H1 (cell line): Measurements from ENCODE around the gene ZRANB2. TPM values are rescaled to one million over a fixed set of nuclear protein-coding genes. Genes with fewer than 3 reads are reported as not detected.

Source experiments
- CTCF ChIA-PET: fragments of 300-600 bp; sonication (Branson Sonifier 250); formaldehyde crosslinking; loops from one replicate; lab custom pipeline; 2021; ENCODE audit not compliant: partially characterized antibody; lab: Charles Lee
- POLR2A ChIA-PET: fragments of 300-600 bp; sonication (Branson Sonifier 250); formaldehyde crosslinking; loops from one replicate; lab custom pipeline; 2021; ENCODE audit warnings: inconsistent platforms; ENCODE audit not compliant: partially characterized antibody; lab: Charles Lee
- DNase-seq, 2 experiments: peaks; one replicate each; pipeline versions ENCODE4 v3.0.0 to v3.0.0-alpha.2; 2010 to 2022; ENCODE audit warnings: low spot score in 2 of 2, low read depth in 1 of 2, mixed read lengths in 1 of 2
- FAIRE-seq: peaks from 2 replicates; lab custom pipeline; 2011; peaks lifted over from hg19 to GRCh38; lab: Jason Lieb, UNC
- H2AFZ ChIP-seq: 2 replicates; pipeline ENCODE4 v1.8.1; 2012; ENCODE audit warnings: low read length, inconsistent platforms
- H2AK5ac ChIP-seq: 2 replicates; pipeline ENCODE4 v1.6.1; 2013; ENCODE audit warnings: low read depth, low read length
- H2BK120ac ChIP-seq: replicated peaks from 2 replicates; pipeline ENCODE3; 2013; ENCODE audit warnings: low read depth, low read length, inconsistent platforms
- H2BK12ac ChIP-seq: 2 replicates; pipeline ENCODE4 v1.6.1; 2013; ENCODE audit warnings: low read depth, low read length
- H2BK15ac ChIP-seq: 2 replicates; pipeline ENCODE4 v1.6.1; 2013; ENCODE audit warnings: low read length
- H2BK20ac ChIP-seq: 2 replicates; pipeline ENCODE4 v1.6.1; 2013; ENCODE audit warnings: low read length
- H2BK5ac ChIP-seq: 2 replicates; pipeline ENCODE4 v1.6.1; 2013; ENCODE audit warnings: low read depth, low read length
- H3K14ac ChIP-seq: 2 replicates; pipeline ENCODE4 v1.6.1; 2013; ENCODE audit warnings: inconsistent platforms; ENCODE audit not compliant: insufficient read length
- H3K18ac ChIP-seq: 2 replicates; pipeline ENCODE4 v1.6.1; 2013; ENCODE audit warnings: low read length; ENCODE audit errors: extremely low read depth
- H3K23ac ChIP-seq: 2 replicates; pipeline ENCODE4 v1.6.1; 2013; ENCODE audit warnings: inconsistent platforms; ENCODE audit not compliant: insufficient read length
- H3K23me2 ChIP-seq: 2 replicates; pipeline ENCODE4 v1.6.1; 2013; ENCODE audit warnings: low read depth, low read length
- H3K27ac ChIP-seq: 2 replicates; pipeline ENCODE4 v1.6.1; 2011; ENCODE audit warnings: low read depth, low read length, inconsistent platforms
- H3K27me3 ChIP-seq, 4 experiments: replicated peaks in 1 of 4; 1 replicate in 1 of 4; 2 replicates in 3 of 4; pipeline versions ENCODE4 v1.6.1 to v1.8.1; 2011 to 2013; ENCODE audit warnings: low read length in 3 of 4, mild to moderate bottlenecking in 3 of 4, inconsistent platforms in 2 of 4, mixed read lengths in 2 of 4, moderate library complexity in 1 of 4; ENCODE audit not compliant: control insufficient read depth in 3 of 4, insufficient read depth in 3 of 4; ENCODE audit errors: extremely low read depth in 1 of 4
- H3K36me3 ChIP-seq, 4 experiments: 2 replicates each; pipeline versions ENCODE4 v1.6.1 to v1.8.1; 2011 to 2013; ENCODE audit warnings: mild to moderate bottlenecking in 4 of 4, low read length in 3 of 4, moderate library complexity in 2 of 4, control low read depth in 1 of 4, inconsistent platforms in 1 of 4; ENCODE audit not compliant: insufficient read depth in 4 of 4, control insufficient read depth in 2 of 4
- H3K4ac ChIP-seq: replicated peaks from 2 replicates; pipeline ENCODE3; 2013; ENCODE audit warnings: low read length, low read depth, mixed read lengths, inconsistent platforms; ENCODE audit not compliant: insufficient read length
- H3K4me1 ChIP-seq, 4 experiments: replicated peaks in 1 of 4; 1 replicate in 1 of 4; 2 replicates in 3 of 4; pipeline versions ENCODE4 v1.6.1 to v1.8.1; 2011 to 2013; ENCODE audit warnings: low read length in 3 of 4, inconsistent platforms in 2 of 4, mixed read lengths in 1 of 4; ENCODE audit not compliant: insufficient read depth in 4 of 4, control insufficient read depth in 3 of 4
- H3K4me2 ChIP-seq, 2 experiments: 2 replicates each; pipeline versions ENCODE4 v1.6.1 to v1.8.1; 2011 to 2013; ENCODE audit warnings: low read depth in 2 of 2, low read length in 2 of 2, control low read depth in 1 of 2, inconsistent platforms in 1 of 2, mild to moderate bottlenecking in 1 of 2; ENCODE audit not compliant: insufficient read depth in 1 of 2
- H3K4me3 ChIP-seq, 4 experiments: fragments of 200-600, 300-600 bp in 1 of 4; sonication (generic), shearing (Covaris generic), sonication (Bioruptor Twin) in 1 of 4; 2 replicates each; pipeline versions ENCODE4 v1.5.1 to v1.8.1; 2011 to 2016; ENCODE audit warnings: low read length in 4 of 4, low read depth in 3 of 4, control low read depth in 2 of 4, inconsistent platforms in 2 of 4, mild to moderate bottlenecking in 2 of 4, mixed read lengths in 1 of 4, moderate library complexity in 1 of 4; ENCODE audit not compliant: insufficient read depth in 2 of 4; ENCODE audit errors: extremely low read depth in 1 of 4
- H3K56ac ChIP-seq: replicated peaks from 2 replicates; pipeline ENCODE3; 2013; ENCODE audit warnings: low read depth, mild to moderate bottlenecking, mixed read lengths, low read length, inconsistent platforms; ENCODE audit not compliant: insufficient read length
- H3K79me1 ChIP-seq: 2 replicates; pipeline ENCODE4 v1.6.1; 2013; ENCODE audit warnings: low read depth, low read length, control low read depth
- H3K79me2 ChIP-seq, 2 experiments: 2 replicates each; pipeline versions ENCODE4 v1.6.1 to v1.8.1; 2012 to 2013; ENCODE audit warnings: low read length in 2 of 2, mild to moderate bottlenecking in 2 of 2, inconsistent platforms in 1 of 2; ENCODE audit not compliant: insufficient read depth in 2 of 2, control insufficient read depth in 1 of 2
- H3K9ac ChIP-seq, 4 experiments: replicated peaks in 1 of 4; 1 replicate in 1 of 4; 2 replicates in 3 of 4; pipeline versions ENCODE4 v1.6.1 to v1.8.1; 2011 to 2013; ENCODE audit warnings: low read depth in 3 of 4, low read length in 3 of 4, control low read depth in 2 of 4, mild to moderate bottlenecking in 2 of 4, moderate library complexity in 2 of 4, inconsistent platforms in 1 of 4; ENCODE audit errors: extremely low read depth in 1 of 4
- H3K9me3 ChIP-seq, 2 experiments: 2 replicates each; pipeline versions ENCODE4 v1.6.1 to v1.8.1; 2012 to 2013; ENCODE audit warnings: mild to moderate bottlenecking in 2 of 2, moderate library complexity in 2 of 2, control low read depth in 1 of 2, inconsistent platforms in 1 of 2, low read depth in 1 of 2, low read length in 1 of 2, mixed read lengths in 1 of 2; ENCODE audit not compliant: insufficient read depth in 2 of 2
- H4K20me1 ChIP-seq, 2 experiments: replicated peaks in 1 of 2; 2 replicates each; pipeline versions ENCODE3 to v1.8.1; 2011 to 2013; ENCODE audit warnings: inconsistent platforms in 2 of 2, low read length in 2 of 2, mild to moderate bottlenecking in 1 of 2; ENCODE audit not compliant: insufficient read depth in 2 of 2, control insufficient read depth in 1 of 2
- H4K5ac ChIP-seq: 2 replicates; pipeline ENCODE4 v1.6.1; 2013; ENCODE audit warnings: low read length, low read depth, mixed read lengths, inconsistent platforms; ENCODE audit not compliant: insufficient read length
- H4K8ac ChIP-seq: 2 replicates; pipeline ENCODE4 v1.8.0; 2013; ENCODE audit warnings: mild to moderate bottlenecking, moderate library complexity, low read length, inconsistent platforms; ENCODE audit not compliant: insufficient read depth; ENCODE audit errors: extremely low read depth
- H4K91ac ChIP-seq: replicated peaks from 2 replicates; pipeline ENCODE3; 2013; ENCODE audit warnings: low read length, mixed read lengths, inconsistent platforms; ENCODE audit not compliant: insufficient read length
- HDAC2 ChIP-seq, 2 experiments: fragments of 300-600 bp in 1 of 2; sonication (generic) in 1 of 2; IDR thresholded peaks; 2 replicates each; pipeline ENCODE4 v1.6.1; 2011 to 2012; ENCODE audit warnings: low read depth in 2 of 2, low read length in 2 of 2, mild to moderate bottlenecking in 2 of 2, moderate library complexity in 2 of 2, borderline replicate concordance in 1 of 2, inconsistent platforms in 1 of 2
- PHF8 ChIP-seq: fragments of 200-600 bp; sonication (generic); conservative IDR thresholded peaks from 2 replicates; pipeline ENCODE4 v1.7.1; 2012; ENCODE audit warnings: low read depth, mild to moderate bottlenecking, inconsistent platforms, low read length, moderate library complexity
- RNF2 ChIP-seq: fragments of 200-900, 300-1000 bp; sonication (generic); IDR thresholded peaks from 2 replicates; pipeline ENCODE4 v1.7.1; 2016; ENCODE audit warnings: borderline replicate concordance, low read depth, mild to moderate bottlenecking, antibody characterized with exemption, low read length; ENCODE audit not compliant: poor library complexity, severe bottlenecking; ENCODE audit errors: missing control alignments
- SRF ChIP-seq: IDR thresholded peaks from 2 replicates; pipeline ENCODE4 v1.6.1; 2011; ENCODE audit warnings: mild to moderate bottlenecking, low read depth, low read length, moderate library complexity
- TAF7 ChIP-seq: optimal IDR thresholded peaks from 2 replicates; pipeline ENCODE3; 2011; ENCODE audit warnings: low read depth, mild to moderate bottlenecking, inconsistent platforms, low read length, moderate library complexity, borderline replicate concordance
- WGBS, 2 experiments: shearing (Covaris generic) in 1 of 2; methylation state at CpG; one replicate each; pipeline versions ENCODE4 v1.1.6 to v1.1.7; 2013 to 2015; ENCODE audit warnings: low lambda C conversion rate in 2 of 2, mixed read lengths in 2 of 2, inconsistent platforms in 1 of 2, low coverage in 1 of 2, missing lambda C conversion rate in 1 of 2; ENCODE audit not compliant: insufficient replicate concordance in 2 of 2, insufficient coverage in 1 of 2, insufficient read length in 1 of 2; ENCODE audit errors: extremely low coverage in 1 of 2, missing lambda C conversion rate in 1 of 2; 5-methylcytosine and 5-hydroxymethylcytosine counted together
- polyA plus RNA-seq, 7 experiments: library from polyadenylated mRNA; depleted of rRNA in 3 of 7; stranded (reverse) in 5 of 7; unstranded in 2 of 7; fragments of >200 nt in 5 of 7; fragments of 200-250 nt in 2 of 7; gene quantifications; 1 replicate in 5 of 7; 2 replicates in 1 of 7; 4 replicates in 1 of 7; pipeline versions ENCODE4 v1.2.1 to v1.2.3, GENCODE V29; 2011 to 2013; ENCODE audit warnings: missing spikeins in 2 of 7, mixed read lengths in 2 of 7
- total RNA-seq: library from RNA; stranded (reverse); fragmentation: NEBNext Ultra II Directional; extraction: Animal tissue kit (Norgen Biotek cat#: 25700); gene quantifications from 2 replicates; pipeline ENCODE4 v1.2.1, GENCODE V29; 2021

The ZRANB2 gene
- total and polyA plus RNA-seq, 2 of the 8 experiments (the other 6 are each of a cell fraction or from before 2014, with no cell fraction given), result 35.8 to 103 TPM

GRCh38 chr1:71041806-71042205, 39.0 kb downstream of the ZRANB2 start:
- Histone ChIP-seq H3K79me1 (no peaks in the 10 kb centered on the region), H2BK20ac (no peak overlapping the region), H2BK5ac (no peak overlapping the region), H3K18ac (no peak overlapping the region), H3K4me3 (no peak overlapping the region), H3K27me3 (peaks cover 5 to 7% (median 6%) of the 10 kb centered on the region in 4 experiments; a peak in 6 of 7 replicates), H3K23ac (no peak overlapping the region), H4K5ac (no peak overlapping the region), H2BK15ac (no peak overlapping the region), H2BK12ac (no peak overlapping the region), H4K8ac (no peak overlapping the region), H4K20me1 (no peaks in the 10 kb centered on the region), H3K4me2 (no peak overlapping the region), H3K9me3 (no peaks in the 10 kb centered on the region), H2BK120ac (no peak overlapping the region), H3K4ac (no peak overlapping the region), H2AK5ac (no peak overlapping the region), H3K4me1 (peaks cover 0 to 3% (median 0%) of the 10 kb centered on the region in 4 experiments; a peak in 1 of 7 replicates), H3K9ac (no peak overlapping the region), H3K36me3 (no peaks in the 10 kb centered on the region), H3K23me2 (no peaks in the 10 kb centered on the region; the same call in 1 of the 2 replicates), H3K79me2 (no peaks in the 10 kb centered on the region), H4K91ac (no peak overlapping the region), H2AFZ (no peak overlapping the region), H3K56ac (no peak overlapping the region), H3K14ac (no peak overlapping the region), H3K27ac (no peak overlapping the region)
- DNase-seq, result no peak
- 88% methylated on average over 2 of the region's 2 CpGs; no CpG with 5 or more reads in 1 of the 2 experiments for WGBS, 2 experiments
- TF ChIP-seq PHF8, result no peak
- TF ChIP-seq SRF, result no peak
- TF ChIP-seq HDAC2 (IDR thresholded peaks at IDR 0.05; ENCODE audit: borderline replicate concordance in 1 of 2, low read depth in 2 of 2, low read length in 2 of 2), result no peak
- TF ChIP-seq RNF2, result no peak
- no peak for TF ChIP-seq TAF7
- CTCF ChIA-PET, result no interaction called here
- POLR2A ChIA-PET, result no interaction called here
- no peak for FAIRE-seq
